NCI-H2227 treated with DMSO at 0.1 percent for 48 hours (cell line): ENCODE results near the gene CBLB.
"Not testable (repeated sequence)": the region's sequence is repeated elsewhere in the genome, so short reads cannot be mapped to it uniquely, and the experiment has no call there.

ENCODE experiments used
- DNase-seq: peaks from one replicate; lab custom pipeline; 2025; lab: John Stamatoyannopoulos, UW

The CBLB gene

DNA sequence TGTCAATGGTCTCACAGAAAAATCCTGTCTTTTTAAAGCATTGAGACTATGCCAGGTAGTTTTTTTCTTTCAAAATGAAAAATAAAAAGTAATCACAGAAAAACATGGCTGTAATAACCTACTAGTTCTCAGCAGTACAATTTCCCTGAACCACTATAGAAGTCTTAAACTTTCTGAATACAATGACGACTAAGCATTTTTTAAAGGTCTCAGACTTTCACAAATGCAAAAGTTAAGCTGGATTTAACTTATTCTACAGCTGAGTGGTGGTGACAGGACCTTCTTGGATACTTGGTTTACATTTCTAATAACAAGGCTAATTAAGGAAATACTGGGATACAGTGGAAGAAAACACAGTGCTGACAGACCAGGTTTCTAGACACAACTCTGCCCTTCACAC, 81.8 kb downstream of the CBLB start:
- no peak for DNase-seq

DNA sequence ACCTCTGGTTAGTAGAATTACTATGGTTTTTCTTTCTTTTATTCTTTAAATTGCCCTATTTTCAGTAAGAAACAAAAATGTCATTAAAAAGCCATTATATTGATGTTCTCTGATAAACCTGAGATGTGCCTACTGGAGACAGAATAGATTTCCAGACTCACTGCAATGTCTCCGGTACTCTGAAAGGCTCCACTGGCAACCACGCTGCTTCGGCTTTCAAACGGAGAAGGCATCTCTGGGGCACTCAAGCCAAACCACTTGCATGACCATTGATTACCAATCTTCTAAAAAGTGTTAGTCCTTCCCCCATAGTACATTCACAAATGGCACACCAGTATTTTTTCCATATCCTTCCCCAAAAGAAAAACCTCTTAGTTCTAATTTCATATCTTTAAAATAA, 82.6 kb downstream of the CBLB start:
- no peak for DNase-seq

DNA sequence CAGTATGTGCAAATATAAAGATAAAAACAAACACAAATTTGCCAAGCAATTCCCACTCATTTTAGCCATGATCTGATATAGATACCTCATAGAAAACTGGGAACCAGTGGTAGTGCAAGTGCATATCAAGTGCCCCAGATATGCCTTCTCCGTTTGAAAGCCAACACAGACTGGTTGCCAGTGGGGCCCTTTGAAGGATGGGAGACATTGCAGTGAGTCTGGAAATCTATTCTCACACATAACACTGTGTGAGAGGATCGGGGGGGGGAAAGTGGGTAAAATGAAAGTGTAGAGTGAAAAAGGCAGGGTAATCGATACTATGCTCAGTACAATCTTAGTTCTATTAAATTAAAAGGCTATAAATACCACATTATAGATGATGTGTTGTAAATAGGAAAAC, 83.0 kb downstream of the CBLB start:
- DNase-seq, result no peak

DNA sequence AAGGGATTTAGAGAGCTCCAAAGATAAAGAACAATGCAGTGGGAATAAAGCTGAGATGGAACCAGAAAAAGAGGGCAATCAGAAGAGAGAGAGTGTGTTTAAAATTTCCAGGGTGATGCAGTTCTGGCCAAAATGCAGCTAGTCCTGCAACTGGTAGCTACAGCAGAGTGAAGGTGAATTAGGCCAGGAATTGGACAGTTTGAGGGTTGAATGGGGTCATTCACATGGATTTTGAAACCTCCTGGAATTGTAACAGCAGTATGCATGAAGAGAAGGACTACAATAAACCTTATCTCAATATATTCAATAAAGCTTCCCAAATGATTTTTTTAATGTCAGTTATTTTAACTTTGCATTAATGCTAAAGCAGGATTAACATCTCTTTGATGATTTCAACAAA, 85.2 kb downstream of the CBLB start:
- no peak for DNase-seq

DNA sequence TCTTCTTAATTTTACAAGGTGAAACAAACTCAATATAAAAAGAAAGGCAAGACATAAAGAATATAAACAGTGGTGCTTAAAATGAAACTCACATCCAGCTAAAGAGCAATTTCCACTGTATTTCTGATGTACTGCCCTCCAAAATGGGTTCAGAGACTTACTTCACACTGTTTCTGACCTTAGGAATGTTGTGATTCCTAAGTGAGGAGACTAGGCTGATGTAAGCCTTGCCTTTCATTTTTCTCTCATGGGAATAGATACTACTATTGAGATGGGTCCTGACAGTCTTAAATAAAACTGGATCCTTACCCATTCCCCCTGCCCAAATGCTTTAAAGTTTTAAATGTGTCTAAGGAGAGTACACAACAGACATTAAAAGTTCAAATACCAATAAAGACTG, 86.9 kb downstream of the CBLB start:
- DNase-seq, result no peak

DNA sequence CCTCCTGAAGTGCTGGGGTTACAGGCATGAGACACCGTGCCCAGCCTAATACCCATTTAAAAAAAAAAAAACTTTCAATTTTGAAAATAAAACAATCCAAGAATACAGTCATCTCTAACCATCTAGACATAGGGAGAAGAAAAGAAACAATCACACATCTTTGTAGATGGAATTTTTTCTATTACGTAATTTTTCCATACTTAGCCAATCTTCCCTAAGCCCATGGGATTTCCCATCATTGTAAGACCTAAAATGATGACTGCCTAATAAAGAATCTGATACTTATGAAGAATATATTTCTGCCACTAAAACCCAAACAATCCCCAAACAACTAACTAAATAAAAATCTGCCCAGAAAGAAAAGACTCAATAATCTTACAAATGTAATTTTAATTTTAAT, 88.7 kb downstream of the CBLB start:
- no peak for DNase-seq

DNA sequence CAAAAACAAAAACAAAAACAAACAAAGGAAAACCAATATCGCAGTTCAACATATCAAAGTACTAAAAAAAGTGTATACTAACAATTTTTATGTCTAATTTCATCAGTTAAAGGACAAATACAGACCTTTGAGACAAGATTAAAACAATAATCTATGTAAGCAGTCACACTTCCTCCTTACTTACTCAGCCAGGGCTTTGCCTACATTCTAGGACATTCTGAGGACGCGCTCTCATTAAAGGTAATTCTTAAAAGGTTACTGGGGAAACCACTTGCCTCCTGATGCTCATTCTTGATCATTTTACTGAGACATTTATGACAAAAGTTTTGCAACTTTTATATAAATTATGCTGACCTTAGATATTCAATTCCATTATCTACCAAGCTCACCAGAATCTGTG, 93.4 kb downstream of the CBLB start:
- DNase-seq, result no peak

DNA sequence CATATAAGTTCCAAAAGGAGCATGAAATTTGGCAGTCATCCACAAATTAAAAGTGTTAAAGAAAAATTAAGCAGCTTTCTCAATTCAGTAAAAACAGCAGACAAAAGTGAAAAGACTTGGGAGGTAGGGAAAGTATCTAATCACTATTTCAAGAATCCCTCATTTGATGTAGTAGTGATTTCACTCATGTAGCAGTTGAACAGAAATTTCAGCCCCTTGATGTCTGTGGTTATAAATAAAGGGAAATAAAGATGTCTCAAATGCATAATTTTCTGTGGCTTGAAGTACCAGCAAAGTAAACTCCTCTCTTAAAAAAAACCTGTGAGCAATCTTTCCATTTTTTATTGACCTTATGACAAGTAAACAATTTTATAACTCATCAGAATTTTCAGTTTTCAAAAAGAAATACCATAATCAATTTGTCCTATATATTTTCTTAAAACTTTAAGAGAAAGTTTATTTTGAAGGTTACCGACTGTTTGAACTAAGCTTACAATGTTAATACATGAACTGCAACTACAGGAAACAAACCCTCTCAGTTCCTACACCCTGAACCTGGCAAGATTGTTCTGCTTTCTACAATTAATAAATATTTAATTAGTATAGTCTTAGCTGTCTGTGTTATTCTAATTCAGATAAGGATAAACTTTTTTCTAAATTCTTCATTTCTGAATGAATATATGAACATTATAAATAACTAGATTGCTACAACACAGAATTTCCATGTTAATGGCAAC, 94.2 kb downstream of the CBLB start:
- no peak for DNase-seq

DNA sequence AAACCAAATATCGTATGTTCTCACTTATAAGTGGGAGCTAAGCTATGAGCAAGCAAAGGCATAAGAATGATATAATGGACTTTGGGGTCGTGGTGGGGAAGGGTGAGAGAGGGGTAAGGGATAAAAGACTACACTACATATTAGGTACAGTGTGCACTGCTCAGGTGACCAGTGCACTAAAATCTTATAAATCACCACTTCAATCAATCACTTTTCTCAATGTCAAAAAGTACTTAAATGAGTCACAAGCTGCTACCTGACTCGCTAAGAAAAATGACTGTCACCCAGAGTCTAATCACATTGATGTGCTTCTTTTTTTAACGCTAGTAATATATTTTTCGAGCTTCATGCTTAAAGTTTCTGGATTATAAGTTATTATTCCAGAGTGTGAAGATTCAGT, 95.5 kb downstream of the CBLB start:
- no peak for DNase-seq

DNA sequence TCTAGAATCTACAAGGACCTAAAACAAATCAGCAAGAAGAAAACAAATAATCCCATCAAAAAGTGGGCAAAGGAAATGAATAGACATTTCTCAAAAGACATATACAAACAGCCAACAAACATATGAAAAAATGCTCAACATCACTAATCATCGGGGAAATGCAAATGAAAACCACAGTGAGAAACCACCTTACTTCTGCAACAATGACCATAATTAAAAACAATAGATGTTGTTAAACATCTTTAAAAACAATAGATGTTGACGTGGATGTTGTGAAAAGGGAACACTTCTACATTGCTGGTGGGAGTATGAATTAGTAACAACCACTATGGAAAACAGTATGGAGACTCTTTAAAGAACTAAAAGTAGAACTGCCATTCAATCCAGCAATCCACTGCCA, 96.2 kb downstream of the CBLB start:
- DNase-seq, result no peak

DNA sequence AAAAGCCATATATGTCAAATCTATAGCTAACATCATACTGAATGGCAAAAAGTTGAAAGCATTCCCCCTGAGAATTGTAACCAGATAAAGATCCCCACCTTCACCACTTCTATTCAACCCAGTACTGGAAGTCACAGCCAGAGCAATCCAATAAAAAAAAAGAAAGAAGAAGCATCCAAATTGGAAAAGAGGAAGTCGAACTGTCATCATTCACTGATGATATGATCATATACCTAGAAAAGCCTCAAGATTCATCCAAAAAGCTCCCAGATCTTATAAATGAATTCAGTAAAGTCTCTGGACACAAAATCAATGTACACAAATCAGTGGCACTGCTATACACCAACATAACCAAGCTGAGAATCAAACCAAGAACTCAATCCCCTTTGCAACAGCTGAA, 97.4 kb downstream of the CBLB start:
- DNase-seq, result no peak

DNA sequence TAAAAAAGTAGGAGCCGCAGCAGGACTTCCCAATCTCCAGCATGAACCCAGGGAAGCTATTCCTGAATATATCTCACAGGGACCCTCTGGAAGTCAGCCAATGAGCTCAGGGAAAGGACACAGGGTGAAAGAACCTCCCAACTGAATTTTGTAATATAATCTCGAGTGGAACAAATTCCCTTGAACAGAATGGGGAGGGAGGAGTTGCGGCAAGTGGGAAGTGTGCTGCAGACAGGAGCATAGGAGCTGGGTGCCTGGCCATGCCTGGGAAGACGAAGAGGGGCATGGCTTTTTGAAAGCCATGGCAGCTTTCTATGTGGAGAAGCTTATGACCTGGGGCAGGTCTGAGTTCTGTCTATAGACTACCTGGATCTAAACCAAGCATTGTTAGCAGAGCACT, 98.4 kb downstream of the CBLB start:
- no peak for DNase-seq

DNA sequence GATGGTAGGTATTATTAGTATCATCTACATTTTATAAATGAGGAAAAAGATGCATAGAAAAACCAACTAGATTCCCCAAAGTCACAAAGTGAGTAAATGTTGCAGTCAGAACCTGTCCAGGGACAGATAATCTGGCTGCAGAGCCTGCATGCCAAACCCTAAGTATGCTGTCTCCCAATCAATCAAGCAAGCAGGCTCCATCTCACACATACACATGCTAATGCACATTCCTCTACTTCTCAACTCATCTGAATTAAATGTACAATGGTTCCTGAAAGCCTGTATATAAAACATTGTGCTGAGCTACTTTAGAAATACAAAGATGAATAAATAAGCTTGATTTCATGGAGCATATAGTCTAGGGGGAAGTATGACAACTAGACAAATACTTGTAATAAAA, 101.0 kb downstream of the CBLB start:
- no peak for DNase-seq

DNA sequence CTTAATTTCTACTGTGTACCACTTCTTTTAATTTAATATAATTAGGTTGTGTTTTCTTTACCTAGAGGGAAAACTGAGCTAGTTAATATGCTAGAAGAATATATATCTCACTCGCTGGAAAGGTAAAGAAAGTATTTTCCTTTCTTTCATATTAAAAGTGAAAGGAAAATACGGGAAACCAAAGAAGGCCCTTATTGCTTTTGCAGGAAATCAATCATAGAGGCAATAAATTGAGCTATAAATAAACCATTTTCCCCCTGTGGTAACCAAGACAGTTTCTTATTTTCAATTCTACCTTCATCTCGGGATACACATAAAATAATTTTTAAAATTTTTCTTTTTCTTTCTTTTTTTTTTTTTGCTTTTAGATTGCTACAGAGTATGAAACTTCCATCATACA, 101.6 kb downstream of the CBLB start:
- DNase-seq, result no peak

DNA sequence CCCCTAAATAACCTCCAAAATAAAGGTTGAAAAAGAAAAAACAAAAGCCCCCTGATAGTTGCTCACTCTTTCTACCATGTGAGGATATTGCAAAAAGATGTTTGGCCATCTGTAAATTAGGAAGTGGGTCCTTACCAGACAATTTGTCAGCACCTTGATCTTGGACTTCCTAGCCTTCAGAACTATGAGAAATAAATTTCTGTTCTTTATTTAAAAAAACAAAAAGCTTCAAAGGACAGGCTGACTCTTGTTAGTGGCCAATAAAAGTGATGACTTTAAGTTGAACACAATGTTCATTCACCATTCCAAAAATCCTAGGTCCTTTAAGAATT, 103.5 kb downstream of the CBLB start:
- DNase-seq, result no peak

DNA sequence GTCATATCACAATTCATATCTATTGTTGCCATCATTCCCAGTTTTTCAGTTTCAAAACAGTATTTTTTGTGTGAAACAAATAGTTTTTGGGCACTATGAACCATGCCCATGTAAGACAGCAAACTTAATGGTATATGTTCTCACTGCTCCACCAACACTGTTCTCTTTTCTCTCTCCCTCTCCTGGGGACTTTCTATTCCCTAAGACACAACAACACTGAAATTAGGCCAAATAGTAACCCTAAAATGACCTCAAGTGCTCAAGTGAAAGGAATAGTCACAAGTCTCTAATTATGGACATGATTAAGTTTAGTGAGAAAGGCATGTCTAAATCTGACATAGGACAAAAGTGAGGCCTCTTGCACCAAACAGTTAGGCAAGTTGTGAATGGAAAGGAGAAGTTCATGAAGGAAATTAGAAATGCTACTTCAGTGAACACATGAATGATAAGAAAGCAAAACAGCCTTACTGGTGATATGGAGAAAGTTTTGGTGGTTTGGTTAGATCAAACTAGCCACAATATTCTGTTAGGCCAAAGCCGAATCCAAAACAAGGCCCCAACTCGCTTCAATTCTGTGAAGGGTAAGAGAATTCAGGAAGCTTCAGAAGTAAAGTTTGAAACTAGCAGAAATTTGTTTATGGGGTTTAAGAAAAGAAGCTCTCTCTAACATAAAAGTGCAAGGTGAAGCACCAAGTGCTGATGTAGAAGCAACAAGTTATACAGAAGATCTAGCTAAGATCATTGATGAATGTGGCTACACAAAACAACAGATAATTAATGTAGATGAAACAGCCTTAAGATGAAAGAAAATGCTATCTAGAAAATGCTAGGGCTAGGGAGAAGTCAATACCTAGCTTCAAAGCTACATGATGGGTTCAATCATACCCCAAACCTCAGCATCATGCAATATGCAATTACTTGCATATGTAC, 104.2 kb downstream of the CBLB start:
- no peak for DNase-seq

DNA sequence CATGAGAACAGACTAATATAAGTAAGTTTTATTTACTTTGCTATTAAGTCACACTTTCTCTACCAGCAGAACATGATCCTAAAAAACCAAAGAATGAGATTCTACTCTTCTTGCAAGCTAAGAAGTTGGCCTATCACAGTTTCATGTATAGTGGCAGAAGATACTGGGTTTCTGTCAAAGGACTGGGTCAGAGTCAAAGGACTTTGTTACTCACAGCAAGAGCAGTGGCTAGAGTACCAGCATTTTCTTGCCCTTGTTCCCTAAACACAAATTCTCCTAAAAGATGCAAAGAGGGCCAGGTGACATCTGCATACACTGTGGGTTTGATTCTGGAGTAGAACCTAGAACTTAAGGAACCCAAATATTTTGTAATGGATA, 105.2 kb downstream of the CBLB start:
- DNase-seq, result no peak

DNA sequence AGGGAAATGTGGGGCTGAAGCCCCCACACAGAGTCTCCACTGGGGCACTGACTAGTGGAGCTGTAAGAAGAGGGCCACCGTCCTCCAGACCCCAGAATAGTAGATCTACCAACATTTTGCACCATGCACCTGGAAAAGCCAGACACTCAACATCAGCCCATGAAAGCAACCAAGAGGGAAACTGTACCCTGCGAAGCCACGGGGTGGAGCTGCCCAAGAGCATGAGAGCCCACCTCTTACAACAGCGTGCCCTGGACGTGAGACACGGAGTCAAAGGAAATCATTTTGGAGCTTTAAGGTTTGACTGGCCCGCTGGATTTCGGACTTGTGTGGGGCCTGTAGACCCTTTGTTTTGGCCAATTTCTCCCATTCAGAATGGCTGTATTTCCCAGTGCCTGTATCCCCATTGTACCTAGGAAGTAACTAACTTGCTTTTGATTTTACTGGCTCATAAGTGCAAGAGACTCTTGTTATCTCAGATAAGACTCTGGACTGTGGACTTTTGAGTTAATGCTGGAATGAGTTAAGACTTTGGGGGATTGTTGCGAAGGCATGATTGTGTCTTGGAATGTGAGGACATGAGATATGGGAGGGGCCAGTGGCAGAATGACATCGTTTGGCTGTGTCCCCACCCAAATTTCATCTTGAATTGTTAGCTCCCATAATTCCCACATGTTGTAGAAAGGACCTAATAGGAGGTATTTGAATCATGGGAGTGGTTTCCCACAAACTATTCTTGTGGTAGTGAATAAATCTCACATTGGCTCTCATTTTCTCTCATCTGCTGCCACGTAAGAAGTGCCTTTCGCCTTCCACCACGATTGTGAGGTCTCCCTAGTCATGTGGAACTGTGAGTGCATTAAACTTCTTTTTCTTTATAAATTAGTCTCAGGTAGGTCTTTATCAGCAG, 105.8 kb downstream of the CBLB start:
- no peak for DNase-seq

DNA sequence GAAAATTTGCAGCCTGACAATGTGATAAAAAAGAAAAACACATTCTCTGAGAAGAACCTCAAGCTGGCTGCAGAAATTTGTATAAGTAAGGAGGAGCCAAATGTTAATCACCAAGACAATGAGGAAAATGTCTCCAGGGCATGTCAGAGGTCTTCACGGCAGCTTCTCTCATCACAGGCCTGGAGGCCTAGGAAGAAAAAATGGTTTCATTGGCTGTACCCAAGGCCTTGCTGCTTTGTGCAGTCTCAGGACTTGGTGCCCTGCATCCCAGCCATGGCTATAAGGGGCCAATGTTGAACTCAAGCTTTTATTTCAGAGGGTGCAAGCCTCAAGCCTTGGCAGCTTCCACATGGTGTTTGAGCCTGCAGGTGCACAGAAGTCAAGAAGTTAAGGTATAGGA, 106.6 kb downstream of the CBLB start:
- not testable (repeated sequence) for DNase-seq

DNA sequence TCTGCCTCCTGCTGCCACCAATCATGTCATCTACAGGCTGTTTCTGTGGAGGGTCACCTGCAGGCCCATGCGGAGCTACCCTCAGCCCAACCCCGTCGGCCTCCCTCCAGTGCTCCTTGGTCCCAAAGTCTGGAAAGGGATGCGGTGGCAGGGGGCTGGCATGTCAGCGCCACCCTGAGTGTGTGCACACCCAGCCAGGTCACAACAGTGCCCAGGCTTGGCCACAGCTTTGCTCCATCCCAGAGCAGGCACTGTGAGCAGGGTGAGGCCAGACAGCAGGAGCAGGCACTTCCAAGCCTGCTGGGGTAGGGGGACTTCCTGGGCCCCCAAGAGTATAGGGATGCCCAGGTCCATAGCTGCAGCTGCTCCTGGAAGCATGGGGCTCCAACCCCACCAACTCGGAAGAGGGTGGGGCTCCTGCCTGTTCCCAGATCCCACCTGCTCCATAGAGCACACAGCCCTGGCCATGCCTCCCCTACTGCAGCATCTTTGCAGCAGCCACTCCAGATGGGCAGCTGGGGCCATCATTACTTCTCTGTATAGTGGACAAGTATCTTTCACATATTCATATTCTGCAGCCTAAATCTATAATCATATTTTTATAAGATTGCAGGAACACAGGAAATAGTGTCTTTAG, 109.3 kb downstream of the CBLB start:
- DNase-seq, result no peak

DNA sequence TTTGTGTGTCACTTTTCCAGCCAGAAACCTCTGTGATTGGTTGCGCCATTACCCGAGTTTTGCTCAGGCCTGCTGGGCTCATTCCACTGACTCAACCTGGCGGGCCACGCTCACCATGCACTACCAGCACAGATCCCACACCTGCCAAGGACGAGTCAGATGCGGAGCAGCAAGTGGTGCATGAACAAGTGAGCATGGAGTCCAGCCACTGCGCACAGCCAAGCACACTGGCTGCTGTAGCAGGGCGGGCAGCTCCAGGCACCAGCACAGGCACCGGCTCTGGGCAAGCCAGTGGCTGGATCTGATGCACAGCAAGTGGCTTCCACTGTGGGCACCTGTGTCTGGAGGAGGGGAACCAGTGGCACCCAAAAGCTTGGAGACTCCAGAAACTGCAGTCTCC, 110.4 kb downstream of the CBLB start:
- no peak for DNase-seq
